HepG2 (cell line): ENCODE results near the gene SYNM. TPM values are rescaled to one million over a fixed set of nuclear protein-coding genes. Genes with fewer than 3 reads are reported as not detected.
"Not testable (repeated sequence)": the region's sequence is repeated elsewhere in the genome, so short reads cannot be mapped to it uniquely, and the experiment has no call there.

Experiments used
- ATAC-seq: fragments of 200-7000 bp; cut with Tn5 transposase; 3 replicates; pipeline ENCODE4 v1.9.1; 2020; ENCODE audit warnings: mild to moderate bottlenecking, moderate library complexity
- BruUV-seq: library from RNA; stranded (reverse); fragments of 400-500 nt; replicated peaks from 2 replicates; lab custom pipeline; 2021; lab: Mats Ljungman, UMichigan
- CTCF ChIA-PET: fragments of 300-600 bp; formaldehyde crosslinking; extraction: SDS; loops from one replicate; lab custom pipeline; 2021; ENCODE audit warnings: low total read pairs, inconsistent platforms, low intra/inter-chr PET ratio; lab: Yijun Ruan, JAX
- POLR2A ChIA-PET: fragments of 350-600 bp; sonication (Branson Sonifier 250); formaldehyde crosslinking; loops from one replicate; lab custom pipeline; 2020; ENCODE audit warnings: antibody characterized with exemption, inconsistent platforms; lab: Yijun Ruan, JAX
- DNase-seq: peaks from one replicate; pipeline ENCODE4 v3.0.0-alpha.2; 2015; ENCODE audit warnings: low spot score
- FAIRE-seq: peaks from 3 replicates; lab custom pipeline; 2011; peaks lifted over from hg19 to GRCh38; lab: Jason Lieb, UNC
- H2AFZ ChIP-seq: one replicate; pipeline ENCODE4 v1.6.1; 2011; ENCODE audit warnings: low read length, inconsistent platforms
- H3K27ac ChIP-seq: fragments of 300-600 bp; 3 replicates; pipeline ENCODE4 v1.8.0; 2011; ENCODE audit warnings: mixed run types, mild to moderate bottlenecking, mixed read lengths, low read length, inconsistent platforms; ENCODE audit not compliant: insufficient read depth; ENCODE audit errors: extremely low read length
- H3K27me3 ChIP-seq, 2 experiments: fragments of 200-600 bp in 1 of 2; 2 replicates in 1 of 2; 3 replicates in 1 of 2; pipeline versions ENCODE4 v1.6.0 to v1.8.0; 2011; ENCODE audit warnings: low read length in 2 of 2, mild to moderate bottlenecking in 2 of 2, moderate library complexity in 2 of 2, inconsistent platforms in 1 of 2; ENCODE audit not compliant: insufficient read depth in 2 of 2, control insufficient read depth in 1 of 2
- H3K36me3 ChIP-seq, 2 experiments: fragments of 200-600 bp in 1 of 2; replicated peaks in 1 of 2; 2 replicates in 1 of 2; 3 replicates in 1 of 2; pipeline versions ENCODE4 v1.5.1 to v1.8.0; 2011; ENCODE audit warnings: low read length in 2 of 2, inconsistent platforms in 1 of 2; ENCODE audit not compliant: insufficient read depth in 2 of 2, control insufficient read depth in 1 of 2
- H3K4me1 ChIP-seq: 2 replicates; pipeline ENCODE4 v1.5.1; 2012; ENCODE audit warnings: low read length, inconsistent platforms; ENCODE audit not compliant: insufficient read depth
- H3K4me2 ChIP-seq: 2 replicates; pipeline ENCODE4 v1.6.0; 2011; ENCODE audit warnings: low read depth, low read length, inconsistent platforms
- H3K4me3 ChIP-seq, 3 experiments: fragments of 200-600 bp in 1 of 3; sonication (generic), shearing (Covaris generic) in 1 of 3; replicated peaks in 1 of 3; 2 replicates each; pipeline ENCODE4 v1.5.1; 2011 to 2016; ENCODE audit warnings: low read length in 3 of 3, inconsistent platforms in 2 of 3, low read depth in 2 of 3, mild to moderate bottlenecking in 2 of 3, control low read depth in 1 of 3, mixed read lengths in 1 of 3; ENCODE audit not compliant: insufficient read depth in 1 of 3
- H3K79me2 ChIP-seq: one replicate; pipeline ENCODE4 v1.6.1; 2011; ENCODE audit warnings: low read length, inconsistent platforms; ENCODE audit not compliant: insufficient read depth
- H3K9ac ChIP-seq: 2 replicates; pipeline ENCODE4 v1.6.0; 2011; ENCODE audit warnings: mild to moderate bottlenecking, low read depth, low read length, inconsistent platforms; ENCODE audit not compliant: insufficient read depth
- H3K9me3 ChIP-seq: 2 replicates; pipeline ENCODE4 v1.5.1; 2012; ENCODE audit warnings: mild to moderate bottlenecking, low read length
- H4K20me1 ChIP-seq: 2 replicates; pipeline ENCODE4 v1.6.0; 2011; ENCODE audit warnings: inconsistent platforms, mild to moderate bottlenecking, low read length, moderate library complexity; ENCODE audit not compliant: insufficient read depth
- ATF1 ChIP-seq: IDR thresholded peaks from 2 replicates; pipeline ENCODE4 v1.6.1; 2016; ENCODE audit warnings: mild to moderate bottlenecking, control low read depth
- CHD4 ChIP-seq: fragments of 200-600 bp; sonication (generic); IDR thresholded peaks from 2 replicates; pipeline ENCODE4 v1.7.0; 2017; ENCODE audit warnings: mild to moderate bottlenecking, low read length, borderline replicate concordance
- MAFF ChIP-seq: IDR thresholded peaks from 2 replicates; pipeline ENCODE4 v1.6.1; 2011; ENCODE audit warnings: low read depth, low read length, improper control_type of control experiment
- MAFK ChIP-seq, 2 experiments: IDR thresholded peaks in 1 of 2; conservative IDR thresholded peaks in 1 of 2; 2 replicates each; pipeline ENCODE4 v1.6.1; 2011; ENCODE audit warnings: improper control_type of control experiment in 2 of 2, low read length in 2 of 2
- RAD51 ChIP-seq: fragments of 450-650 bp; IDR thresholded peaks from 2 replicates; pipeline ENCODE4 v1.6.1; 2016; ENCODE audit warnings: borderline replicate concordance
- RCOR2 ChIP-seq: IDR thresholded peaks from 2 replicates; pipeline ENCODE4 v1.6.1; 2016; ENCODE audit warnings: missing biosample characterization, missing genetic modification reagents
- ZNF7 ChIP-seq: IDR thresholded peaks from 2 replicates; pipeline ENCODE4 v1.6.1; 2016; ENCODE audit warnings: missing biosample characterization, missing genetic modification reagents
- ZNF724P ChIP-seq: sonication (generic); formaldehyde crosslinking; IDR thresholded peaks from 2 replicates; pipeline ENCODE4 v1.8.0; 2022; ENCODE audit warnings: missing genetic modification reagents, borderline replicate concordance
- WGBS: methylation state at CpG from one replicate; pipeline ENCODE4 v1.1.6; 2017; ENCODE audit warnings: low lambda C conversion rate; 5-methylcytosine and 5-hydroxymethylcytosine counted together
- in situ Hi-C: cut with HindIII; loops from 2 replicates; pipeline ENCODE4 v1.10.0; 2017; ENCODE audit warnings: low pct_unique_long_range_greater_than_20kb; ENCODE audit not compliant: extremely low pct_ligation_motif_present
- intact Hi-C: fragments of 100-400 bp; cut with micrococcal nuclease; formaldehyde crosslinking; loops from one replicate; pipeline ENCODE4 v1.10.0; 2022; ENCODE audit not compliant: unreplicated experiment
- polyA plus RNA-seq, 8 experiments: library from polyadenylated mRNA; depleted of rRNA in 3 of 8; stranded (reverse) in 7 of 8; unstranded in 1 of 8; fragments of >200 nt; fragmentation: Illumina TruSeq in 4 of 8; extraction: Trizol in 4 of 8; gene quantifications; 2 replicates each; pipeline versions ENCODE4 v1.2.1 to v1.2.3, GENCODE V29; 2011 to 2016; ENCODE audit warnings: low read depth in 4 of 8, missing spikeins in 1 of 8, mixed read lengths in 1 of 8; ENCODE audit not compliant: insufficient read depth in 1 of 8
- total RNA-seq, 5 experiments: library from RNA; depleted of rRNA; stranded (reverse); fragments of >200 nt; fragmentation: Illumina TruSeq; extraction: Trizol; gene quantifications; 2 replicates each; pipeline ENCODE4 v1.2.3, GENCODE V29; 2016; ENCODE audit warnings: low read depth in 1 of 5
- TF ChIP-seq, protein P1 (sequence below): sonication (generic); formaldehyde crosslinking; IDR thresholded peaks from 2 replicates; pipeline ENCODE4 v1.5.0; 2020; ENCODE audit warnings: mild to moderate bottlenecking, missing genetic modification reagents
- TF ChIP-seq, protein P2 (sequence below): sonication (generic); formaldehyde crosslinking; IDR thresholded peaks from 2 replicates; pipeline ENCODE4 v1.4.0; 2020; ENCODE audit warnings: missing genetic modification reagents

The SYNM gene
- total and polyA plus RNA-seq, 2 of the 13 experiments (the other 11 are each of a cell fraction or from before 2014, with no cell fraction given): 1.1 to 3.7 TPM

DNA sequence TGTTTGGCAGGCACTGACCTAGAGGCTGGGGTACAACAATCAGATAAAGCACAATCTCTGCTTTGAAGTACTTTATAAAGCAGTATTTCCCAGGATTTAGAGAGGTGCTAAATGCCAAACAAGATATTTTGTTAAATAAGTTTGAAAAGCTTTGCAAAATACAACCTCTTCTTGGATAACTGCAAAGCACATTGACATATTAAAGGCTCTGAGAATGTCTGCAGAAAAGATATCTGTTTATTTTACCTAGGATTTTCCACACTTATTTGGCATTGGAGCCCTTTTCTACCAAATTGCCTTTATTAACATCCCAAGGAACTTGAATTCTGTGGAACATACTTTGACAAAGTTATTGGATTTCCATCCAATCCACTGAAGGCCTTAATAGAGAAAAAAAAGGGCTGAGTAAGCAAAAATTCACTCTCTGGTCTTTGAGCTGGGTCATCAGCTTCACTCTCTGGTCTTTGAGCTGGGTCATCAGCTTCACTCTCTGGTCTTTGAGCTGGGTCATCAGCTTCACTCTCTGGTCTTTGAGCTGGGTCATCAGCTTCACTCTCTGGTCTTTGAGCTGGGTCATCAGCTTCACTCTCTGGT lies 29.7 kb upstream of the SYNM start:
- H2AFZ ChIP-seq, FAIRE-seq, ATAC-seq, BruUV-seq, POLR2A ChIA-PET, H3K4me3 ChIP-seq, H3K9ac ChIP-seq, H4K20me1 ChIP-seq, H3K4me2 ChIP-seq, H3K79me2 ChIP-seq, H3K36me3 ChIP-seq, H3K27ac ChIP-seq, H3K4me1 ChIP-seq, DNase-seq, H3K9me3 ChIP-seq: not testable (repeated sequence)
- intact Hi-C loops: loop anchor here (10.0 kb wide), 1 partner anchor 300 kb away; no protein-coding TSS in a partner anchor
- CTCF ChIA-PET: interaction anchor here (1.4 kb wide), 1 partner anchor 556 kb away, joined by 3 read pairs; no protein-coding TSS in a partner anchor
- in situ Hi-C loops: loop anchor here (5.0 kb wide), 1 partner anchor 633 kb away; no protein-coding TSS in a partner anchor
- TF ChIP-seq MAFK (conservative IDR thresholded peaks at IDR 0.05 in 1 of 2, IDR thresholded peaks at IDR 0.05 in 1 of 2; ENCODE audit: low read length in 2 of 2): peak; percentile 92
- TF ChIP-seq MAFF: peak; percentile 95
- H3K27me3 ChIP-seq: peaks cover 0 to 16% of the 10 kb centered on the region in 2 experiments; a peak in 2 of 5 replicates

DNA sequence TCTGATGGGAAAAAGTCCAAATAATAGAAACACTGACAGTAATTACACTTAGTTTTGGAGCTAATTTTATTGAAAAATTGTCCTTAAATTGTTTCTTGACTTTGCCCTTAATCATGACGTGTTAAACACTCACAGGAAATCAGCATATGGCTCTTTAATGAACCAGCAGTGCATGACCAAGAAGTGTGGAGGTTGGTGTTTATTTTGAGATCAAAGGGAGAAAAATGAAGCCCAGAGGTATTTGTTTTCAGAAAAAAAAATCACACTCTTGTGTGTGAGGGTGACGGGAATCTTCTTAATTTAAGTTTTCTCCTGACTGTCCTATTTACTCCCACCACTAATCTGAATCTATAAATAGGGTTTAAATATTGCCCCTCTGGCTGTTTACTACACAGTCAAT lies 28.8 kb upstream of the SYNM start:
- in situ Hi-C loops: loop anchor here (5.0 kb wide), 1 partner anchor 634 kb away; no protein-coding TSS in a partner anchor
- DNase-seq (no peak), FAIRE-seq (no peak), ATAC-seq (no peak; the same call in 2 of the 3 replicates)
- POLR2A ChIA-PET: no interaction called here
- no TSS peak for BruUV-seq
- Histone ChIP-seq H3K27ac (no peak overlapping the region), H4K20me1 (no peaks in the 10 kb centered on the region), H3K4me3 (no peak overlapping the region), H2AFZ (no peak overlapping the region), H3K79me2 (no peaks in the 10 kb centered on the region), H3K36me3 (no peaks in the 10 kb centered on the region), H3K4me2 (peak overlapping the region; percentile 75; the same call in 1 of the 2 replicates), H3K4me1 (peaks cover 9% of the 10 kb centered on the region), H3K9me3 (no peaks in the 10 kb centered on the region), H3K27me3 (peaks cover 0 to 10% of the 10 kb centered on the region in 2 experiments; a peak in 2 of 5 replicates), H3K9ac (no peak overlapping the region)
- intact Hi-C loops: loop anchor here (1.0 to 10.0 kb wide), 4 partner anchors 137 to 634 kb away; no protein-coding TSS in a partner anchor
- CTCF ChIA-PET: interaction anchor here (1.2 to 2.7 kb wide), 3 partner anchors 137 to 633 kb away, joined by 3 to 18 read pairs (median 4); no protein-coding TSS in a partner anchor
- WGBS: 1% methylated on average over 2 of the region's 2 CpGs
- TF ChIP-seq, protein P1, sequence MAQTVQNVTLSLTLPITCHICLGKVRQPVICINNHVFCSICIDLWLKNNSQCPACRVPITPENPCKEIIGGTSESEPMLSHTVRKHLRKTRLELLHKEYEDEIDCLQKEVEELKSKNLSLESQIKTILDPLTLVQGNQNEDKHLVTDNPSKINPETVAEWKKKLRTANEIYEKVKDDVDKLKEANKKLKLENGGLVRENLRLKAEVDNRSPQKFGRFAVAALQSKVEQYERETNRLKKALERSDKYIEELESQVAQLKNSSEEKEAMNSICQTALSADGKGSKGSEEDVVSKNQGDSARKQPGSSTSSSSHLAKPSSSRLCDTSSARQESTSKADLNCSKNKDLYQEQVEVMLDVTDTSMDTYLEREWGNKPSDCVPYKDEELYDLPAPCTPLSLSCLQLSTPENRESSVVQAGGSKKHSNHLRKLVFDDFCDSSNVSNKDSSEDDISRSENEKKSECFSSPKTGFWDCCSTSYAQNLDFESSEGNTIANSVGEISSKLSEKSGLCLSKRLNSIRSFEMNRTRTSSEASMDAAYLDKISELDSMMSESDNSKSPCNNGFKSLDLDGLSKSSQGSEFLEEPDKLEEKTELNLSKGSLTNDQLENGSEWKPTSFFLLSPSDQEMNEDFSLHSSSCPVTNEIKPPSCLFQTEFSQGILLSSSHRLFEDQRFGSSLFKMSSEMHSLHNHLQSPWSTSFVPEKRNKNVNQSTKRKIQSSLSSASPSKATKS: no peak
- TF ChIP-seq, protein P2, sequence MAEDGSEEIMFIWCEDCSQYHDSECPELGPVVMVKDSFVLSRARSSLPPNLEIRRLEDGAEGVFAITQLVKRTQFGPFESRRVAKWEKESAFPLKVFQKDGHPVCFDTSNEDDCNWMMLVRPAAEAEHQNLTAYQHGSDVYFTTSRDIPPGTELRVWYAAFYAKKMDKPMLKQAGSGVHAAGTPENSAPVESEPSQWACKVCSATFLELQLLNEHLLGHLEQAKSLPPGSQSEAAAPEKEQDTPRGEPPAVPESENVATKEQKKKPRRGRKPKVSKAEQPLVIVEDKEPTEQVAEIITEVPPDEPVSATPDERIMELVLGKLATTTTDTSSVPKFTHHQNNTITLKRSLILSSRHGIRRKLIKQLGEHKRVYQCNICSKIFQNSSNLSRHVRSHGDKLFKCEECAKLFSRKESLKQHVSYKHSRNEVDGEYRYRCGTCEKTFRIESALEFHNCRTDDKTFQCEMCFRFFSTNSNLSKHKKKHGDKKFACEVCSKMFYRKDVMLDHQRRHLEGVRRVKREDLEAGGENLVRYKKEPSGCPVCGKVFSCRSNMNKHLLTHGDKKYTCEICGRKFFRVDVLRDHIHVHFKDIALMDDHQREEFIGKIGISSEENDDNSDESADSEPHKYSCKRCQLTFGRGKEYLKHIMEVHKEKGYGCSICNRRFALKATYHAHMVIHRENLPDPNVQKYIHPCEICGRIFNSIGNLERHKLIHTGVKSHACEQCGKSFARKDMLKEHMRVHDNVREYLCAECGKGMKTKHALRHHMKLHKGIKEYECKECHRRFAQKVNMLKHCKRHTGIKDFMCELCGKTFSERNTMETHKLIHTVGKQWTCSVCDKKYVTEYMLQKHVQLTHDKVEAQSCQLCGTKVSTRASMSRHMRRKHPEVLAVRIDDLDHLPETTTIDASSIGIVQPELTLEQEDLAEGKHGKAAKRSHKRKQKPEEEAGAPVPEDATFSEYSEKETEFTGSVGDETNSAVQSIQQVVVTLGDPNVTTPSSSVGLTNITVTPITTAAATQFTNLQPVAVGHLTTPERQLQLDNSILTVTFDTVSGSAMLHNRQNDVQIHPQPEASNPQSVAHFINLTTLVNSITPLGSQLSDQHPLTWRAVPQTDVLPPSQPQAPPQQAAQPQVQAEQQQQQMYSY (CRISPR knock-in tag): no peak
- no peak for TF ChIP-seq ZNF7 (CRISPR knock-in tag)
- no peak for TF ChIP-seq CHD4
- TF ChIP-seq RAD51: no peak
- no peak for TF ChIP-seq ZNF724P (CRISPR knock-in tag)
- TF ChIP-seq ATF1: no peak
- no peak for TF ChIP-seq RCOR2 (CRISPR knock-in tag)
